22Rv1 (cell line): ENCODE measurements around the gene COL4A5.

Experiments used
- H3K27ac ChIP-seq: fragments of 450-650 bp; 2 replicates; pipeline ENCODE4 v1.5.1; 2017
- CTCF ChIP-seq: fragments of 450-650 bp; IDR thresholded peaks from 2 replicates; pipeline ENCODE4 v1.5.1; 2017; ENCODE audit warnings: mild to moderate bottlenecking
- ZFX ChIP-seq: fragments of 450-650 bp; IDR thresholded peaks from 2 replicates; pipeline ENCODE4 v1.6.1; 2017; ENCODE audit warnings: antibody characterized with exemption, borderline replicate concordance

The COL4A5 gene

GRCh38 chrX:108573136-108573535 lies 133.5 kb downstream of the COL4A5 start:
- peak overlapping the region; percentile 47 for H3K27ac ChIP-seq
- TF ChIP-seq ZFX, result no peak
- no peak for TF ChIP-seq CTCF

GRCh38 chrX:108582151-108582550 lies 142.5 kb downstream of the COL4A5 start:
- no peak overlapping the region for H3K27ac ChIP-seq
- TF ChIP-seq ZFX (no peak), CTCF (no peak)

GRCh38 chrX:108584617-108585211 lies 145.1 kb downstream of the COL4A5 start:
- TF ChIP-seq CTCF (peak; percentile 62), ZFX (no peak)
- H3K27ac ChIP-seq, result no peak overlapping the region

GRCh38 chrX:108590496-108590895 lies 150.9 kb downstream of the COL4A5 start:
- TF ChIP-seq CTCF (no peak), ZFX (no peak)
- H3K27ac ChIP-seq, result no peak overlapping the region

GRCh38 chrX:108601276-108601675 lies 161.6 kb downstream of the COL4A5 start:
- H3K27ac ChIP-seq, result no peak overlapping the region
- TF ChIP-seq CTCF (no peak), ZFX (no peak)

GRCh38 chrX:108610141-108610540 lies 170.5 kb downstream of the COL4A5 start:
- TF ChIP-seq CTCF (no peak), ZFX (no peak)

GRCh38 chrX:108614616-108615015 lies 175.0 kb downstream of the COL4A5 start:
- no peak overlapping the region for H3K27ac ChIP-seq
- TF ChIP-seq CTCF (no peak), ZFX (no peak)

More at GRCh38 chrX:108610141-108610540, 170.5 kb downstream of the COL4A5 start:
- H3K27ac ChIP-seq, result no peak overlapping the region
